ENCODE measurements around the gene KLHL30. TPM values are rescaled to one million over a fixed set of nuclear protein-coding genes. Genes with fewer than 3 reads are reported as not detected.

The KLHL30 gene
- total RNA-seq, 1 donor from 2014 or later: 2.4 TPM

- no peak for DNase-seq (ENCODE audit: low read depth)
- no peak overlapping the region for H3K4me3 ChIP-seq (ENCODE audit: low read depth, low read length)
- TF ChIP-seq, protein P1, sequence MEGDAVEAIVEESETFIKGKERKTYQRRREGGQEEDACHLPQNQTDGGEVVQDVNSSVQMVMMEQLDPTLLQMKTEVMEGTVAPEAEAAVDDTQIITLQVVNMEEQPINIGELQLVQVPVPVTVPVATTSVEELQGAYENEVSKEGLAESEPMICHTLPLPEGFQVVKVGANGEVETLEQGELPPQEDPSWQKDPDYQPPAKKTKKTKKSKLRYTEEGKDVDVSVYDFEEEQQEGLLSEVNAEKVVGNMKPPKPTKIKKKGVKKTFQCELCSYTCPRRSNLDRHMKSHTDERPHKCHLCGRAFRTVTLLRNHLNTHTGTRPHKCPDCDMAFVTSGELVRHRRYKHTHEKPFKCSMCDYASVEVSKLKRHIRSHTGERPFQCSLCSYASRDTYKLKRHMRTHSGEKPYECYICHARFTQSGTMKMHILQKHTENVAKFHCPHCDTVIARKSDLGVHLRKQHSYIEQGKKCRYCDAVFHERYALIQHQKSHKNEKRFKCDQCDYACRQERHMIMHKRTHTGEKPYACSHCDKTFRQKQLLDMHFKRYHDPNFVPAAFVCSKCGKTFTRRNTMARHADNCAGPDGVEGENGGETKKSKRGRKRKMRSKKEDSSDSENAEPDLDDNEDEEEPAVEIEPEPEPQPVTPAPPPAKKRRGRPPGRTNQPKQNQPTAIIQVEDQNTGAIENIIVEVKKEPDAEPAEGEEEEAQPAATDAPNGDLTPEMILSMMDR (IDR thresholded peaks at IDR 0.05; ENCODE audit: insufficient read depth, low read length, poor library complexity, severe bottlenecking): no peak
- H3K36me3 ChIP-seq (ENCODE audit: control insufficient read depth, insufficient read depth, low read length): no peaks in the 10 kb centered on the region
- peaks cover 24% of the 10 kb centered on the region for H3K27me3 ChIP-seq (ENCODE audit: control insufficient read depth, insufficient read depth, low read length)
Measured at GRCh38 chr2:238122287-238123217, 15.9 kb upstream of the KLHL30 start.

- DNase-seq (ENCODE audit: low read depth): no peak
- TF ChIP-seq, protein P1 (IDR thresholded peaks at IDR 0.05; ENCODE audit: insufficient read depth, low read length, poor library complexity, severe bottlenecking): no peak
- Histone ChIP-seq H3K36me3 (ENCODE audit: control insufficient read depth, insufficient read depth, low read length) (no peaks in the 10 kb centered on the region), H3K4me3 (ENCODE audit: low read depth, low read length) (no peak overlapping the region), H3K27me3 (ENCODE audit: control insufficient read depth, insufficient read depth, low read length) (peaks cover 24% of the 10 kb centered on the region)
Measured at GRCh38 chr2:238123218-238123971, 15.1 kb upstream of the KLHL30 start.

- Histone ChIP-seq H3K36me3 (ENCODE audit: control insufficient read depth, insufficient read depth, low read length) (no peaks in the 10 kb centered on the region), H3K27me3 (ENCODE audit: control insufficient read depth, insufficient read depth, low read length) (peaks cover 24% of the 10 kb centered on the region), H3K4me3 (ENCODE audit: low read depth, low read length) (no peak overlapping the region)
- TF ChIP-seq, protein P1 (IDR thresholded peaks at IDR 0.05; ENCODE audit: insufficient read depth, low read length, poor library complexity, severe bottlenecking): no peak
- no peak for DNase-seq (ENCODE audit: low read depth)
Measured at GRCh38 chr2:238123991-238124470, 14.4 kb upstream of the KLHL30 start.

DNA sequence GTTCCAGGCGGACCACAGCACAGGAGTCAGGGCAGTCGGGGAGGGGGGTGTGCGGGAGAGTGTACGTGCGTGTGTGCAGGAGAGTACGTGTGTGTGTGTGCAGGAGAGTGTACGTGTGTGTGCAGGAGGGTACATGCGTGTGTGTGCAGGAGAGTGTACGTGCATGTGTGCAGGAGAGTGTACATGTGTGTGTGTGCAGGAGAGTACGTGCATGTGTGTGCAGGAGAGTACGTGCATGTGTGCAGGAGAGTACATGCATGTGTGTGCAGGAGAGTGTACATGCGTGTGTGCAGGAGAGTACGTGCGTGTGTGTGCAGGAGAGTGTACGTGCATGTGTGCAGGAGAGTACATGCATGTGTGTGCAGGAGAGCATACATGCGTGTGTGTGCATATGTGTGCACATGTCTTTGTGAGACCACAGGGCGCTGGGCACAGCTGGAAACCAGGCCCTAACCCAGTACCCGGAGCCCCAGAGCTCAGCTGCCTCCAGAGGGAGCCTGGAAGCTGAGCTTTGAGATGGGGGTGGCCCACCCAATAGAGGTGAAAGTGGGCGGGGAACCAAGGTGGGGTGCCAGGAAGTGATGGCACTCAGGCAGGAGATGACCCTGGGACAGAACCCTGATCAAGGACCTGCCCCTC is 13.9 kb upstream of the KLHL30 start:
- H3K27me3 ChIP-seq (ENCODE audit: control insufficient read depth, insufficient read depth, low read length): peaks cover 20% of the 10 kb centered on the region
- TF ChIP-seq, protein P1 (IDR thresholded peaks at IDR 0.05; ENCODE audit: insufficient read depth, low read length, poor library complexity, severe bottlenecking): no peak
- H3K4me3 ChIP-seq (ENCODE audit: low read depth, low read length): no peak overlapping the region
- H3K36me3 ChIP-seq (ENCODE audit: control insufficient read depth, insufficient read depth, low read length): no peaks in the 10 kb centered on the region
- no peak for DNase-seq (ENCODE audit: low read depth)

DNA sequence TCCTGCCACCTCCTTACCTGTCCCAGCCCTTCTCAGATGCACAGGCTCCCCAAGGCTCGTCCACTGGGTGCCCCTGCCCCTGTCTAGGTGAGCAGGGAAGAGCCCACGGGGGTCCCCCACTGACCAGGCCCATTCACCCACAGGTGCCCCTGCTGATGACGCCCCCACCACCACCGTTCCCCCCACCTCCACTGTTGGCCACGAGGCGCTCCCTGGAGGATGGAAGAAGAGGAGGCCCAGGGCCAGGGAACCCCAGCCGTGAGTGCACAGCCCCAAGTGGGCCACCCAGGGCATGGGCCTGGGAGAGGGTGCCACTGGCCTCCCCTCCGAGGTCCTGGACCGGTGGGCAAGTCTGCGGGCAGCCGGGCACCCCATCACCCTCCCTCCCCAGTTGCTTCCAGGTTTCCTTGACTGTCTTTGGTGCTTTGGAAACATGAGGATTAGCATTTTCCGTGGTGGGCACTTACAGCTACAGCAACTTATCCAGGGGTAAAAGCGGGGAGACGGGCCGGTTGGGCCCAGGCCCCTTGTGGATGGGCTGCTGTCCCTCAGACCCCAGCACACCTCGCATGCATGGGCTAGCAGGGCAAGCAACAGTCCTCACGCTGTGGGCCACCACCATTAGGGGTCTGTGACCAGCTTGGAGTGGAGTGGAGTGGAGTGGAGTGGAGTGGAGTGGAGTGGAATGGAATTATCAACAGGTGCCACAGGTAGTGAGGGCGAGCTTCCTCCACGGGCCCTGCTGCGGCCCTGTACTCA is 13.2 kb upstream of the KLHL30 start:
- peaks cover 13% of the 10 kb centered on the region for H3K27me3 ChIP-seq (ENCODE audit: control insufficient read depth, insufficient read depth, low read length)
- DNase-seq (ENCODE audit: low read depth): no peak
- no peaks in the 10 kb centered on the region for H3K36me3 ChIP-seq (ENCODE audit: control insufficient read depth, insufficient read depth, low read length)
- TF ChIP-seq, protein P1 (IDR thresholded peaks at IDR 0.05; ENCODE audit: insufficient read depth, low read length, poor library complexity, severe bottlenecking): no peak
- H3K4me3 ChIP-seq (ENCODE audit: low read depth, low read length): no peak overlapping the region

All from kidney epithelial cell (primary cell).